ENCODE data around the gene ARID3B.

GRCh38 chr15:74568594-74568993 is 27.6 kb downstream of the ARID3B start:
- TF ChIP-seq CTCF (IDR thresholded peaks at IDR 0.05; ENCODE audit: poor library complexity) (no peak), EZH2 (IDR thresholded peaks at IDR 0.05; ENCODE audit: borderline replicate concordance) (no peak), EZH2phosphoT487 (IDR thresholded peaks at IDR 0.05; ENCODE audit: low read depth, severe bottlenecking, unreplicated experiment) (no peak)
